ENCODE measurements around the gene EIF5A. TPM values are rescaled to one million over a fixed set of nuclear protein-coding genes. Genes with fewer than 3 reads are reported as not detected.

EIF5A gene
- total and polyA plus RNA-seq, 2 experiments from 2014 or later = 319 to 988 TPM

- DNase-seq (ENCODE audit: low read depth in 1 of 2, low spot score in 1 of 2) = no peak
- H3K4me3 ChIP-seq = no peak within 1 kb of the TSS
- H3K27ac ChIP-seq = no peak within 1 kb of the TSS
These were observed 47.6 kb downstream of the EIF5A start, which contains the start of gene TMEM95 for GRCh38 chr17:7355053-7355452. Gene TMEM95, plus strand, starts transcription at chr17:7355156. Its CDS starts 49 bp downstream, at chr17:7355205.

GRCh38 chr17:7355573-7355972 lies 48.1 kb downstream of the EIF5A start:
- DNase-seq (ENCODE audit: low read depth in 1 of 2, low spot score in 1 of 2) = no peak
- no peaks in the 10 kb centered on the region for H3K27me3 ChIP-seq
- H3K36me3 ChIP-seq = no peaks in the 10 kb centered on the region
- H3K4me3 ChIP-seq = no peak overlapping the region
- H3K27ac ChIP-seq = no peak overlapping the region
- no peaks in the 10 kb centered on the region for H3K9me3 ChIP-seq (ENCODE audit: low read depth)
- peaks cover 6% of the 10 kb centered on the region for H3K4me1 ChIP-seq (ENCODE audit: low read depth)
- TF ChIP-seq CTCF (IDR thresholded peaks at IDR 0.05; ENCODE audit: low read depth, low read length) = no peak

More at GRCh38 chr17:7355053-7355452, 47.6 kb downstream of the EIF5A start, which contains the start of gene TMEM95:
- no peaks in the 10 kb centered on the region for H3K36me3 ChIP-seq
- H3K4me1 ChIP-seq (ENCODE audit: low read depth) = peaks cover 6% of the 10 kb centered on the region
- TF ChIP-seq CTCF (IDR thresholded peaks at IDR 0.05; ENCODE audit: low read depth, low read length) = no peak
- no peaks in the 10 kb centered on the region for H3K9me3 ChIP-seq (ENCODE audit: low read depth)
- no peaks in the 10 kb centered on the region for H3K27me3 ChIP-seq

GRCh38 chr17:7356072-7356549 lies 48.7 kb downstream of the EIF5A start:
- Histone ChIP-seq H3K36me3 (no peaks in the 10 kb centered on the region), H3K27ac (no peak overlapping the region), H3K9me3 (ENCODE audit: low read depth) (no peaks in the 10 kb centered on the region), H3K27me3 (no peaks in the 10 kb centered on the region), H3K4me3 (no peak overlapping the region), H3K4me1 (ENCODE audit: low read depth) (peaks cover 6% of the 10 kb centered on the region)
- peak; percentile 83 for TF ChIP-seq CTCF (IDR thresholded peaks at IDR 0.05; ENCODE audit: low read depth, low read length)
- peak; percentile 78 to 79 for DNase-seq (ENCODE audit: low read depth in 1 of 2, low spot score in 1 of 2)

- Histone ChIP-seq H3K27ac (no peak overlapping the region), H3K36me3 (no peaks in the 10 kb centered on the region)
These were observed 49.3 kb downstream of the EIF5A start for GRCh38 chr17:7356756-7357155.

GRCh38 chr17:7357381-7357780 lies 50.0 kb downstream of the EIF5A start:
- H3K9me3 ChIP-seq (ENCODE audit: low read depth) = no peaks in the 10 kb centered on the region
- H3K36me3 ChIP-seq = no peaks in the 10 kb centered on the region
- TF ChIP-seq CTCF (IDR thresholded peaks at IDR 0.05; ENCODE audit: low read depth, low read length) = no peak
- H3K4me1 ChIP-seq (ENCODE audit: low read depth) = peaks cover 6% of the 10 kb centered on the region
- no peaks in the 10 kb centered on the region for H3K27me3 ChIP-seq
- no peak overlapping the region for H3K27ac ChIP-seq
- no peak for DNase-seq (ENCODE audit: low read depth in 1 of 2, low spot score in 1 of 2)
- no peak overlapping the region for H3K4me3 ChIP-seq

More at GRCh38 chr17:7356756-7357155, 49.3 kb downstream of the EIF5A start:
- TF ChIP-seq CTCF (IDR thresholded peaks at IDR 0.05; ENCODE audit: low read depth, low read length) = no peak
- no peaks in the 10 kb centered on the region for H3K9me3 ChIP-seq (ENCODE audit: low read depth)
- peaks cover 6% of the 10 kb centered on the region for H3K4me1 ChIP-seq (ENCODE audit: low read depth)
- no peak overlapping the region for H3K4me3 ChIP-seq
- no peaks in the 10 kb centered on the region for H3K27me3 ChIP-seq
- no peak for DNase-seq (ENCODE audit: low read depth in 1 of 2, low spot score in 1 of 2)

Measured in cardiac muscle cell (in vitro differentiated cells and primary cell).